K562 (cell line): ENCODE measurements around the gene SNX9. TPM values are rescaled to one million over a fixed set of nuclear protein-coding genes. Genes with fewer than 3 reads are reported as not detected.

Source experiments
- CBX3 ChIP-seq, 2 experiments: IDR thresholded peaks; 1 replicate in 1 of 2; 2 replicates in 1 of 2; pipeline ENCODE4 v1.6.1; 2012; ENCODE audit warnings: inconsistent platforms in 2 of 2, low read length in 2 of 2, borderline replicate concordance in 1 of 2, control low read depth in 1 of 2
- EWSR1 ChIP-seq: fragments of 450-650 bp; IDR thresholded peaks from 2 replicates; pipeline ENCODE4 v1.6.1; 2018; ENCODE audit warnings: borderline replicate concordance, mild to moderate bottlenecking, low read depth, moderate library complexity; ENCODE audit not compliant: partially characterized antibody
- FOXJ2 ChIP-seq: fragments of 200-800 bp; sonication (Bioruptor generic); IDR thresholded peaks from 2 replicates; pipeline ENCODE4 v1.6.1; 2016; ENCODE audit warnings: missing genetic modification characterization, missing compliant biosample characterization
- RHOXF2B ChIP-seq: fragments of 250-450 bp; sonication (Bioruptor Pico); conservative IDR thresholded peaks from 2 replicates; pipeline ENCODE4 v1.5.1; 2021
- polyA plus RNA-seq, 8 experiments: library from polyadenylated mRNA; depleted of rRNA in 4 of 8; stranded (reverse) in 5 of 8; unstranded in 3 of 8; fragments of >200 nt; fragmentation: Nextera tagmentation in 2 of 8; fragmentation: Illumina TruSeq in 1 of 8; extraction: Ambion mirVana in 2 of 8; extraction: Trizol in 1 of 8; gene quantifications; 2 replicates each; pipeline versions ENCODE4 v1.2.1 to v1.2.3, GENCODE V29; 2011 to 2014; ENCODE audit warnings: inconsistent platforms in 1 of 8, missing spikeins in 1 of 8
- total RNA-seq, 7 experiments: library from RNA; depleted of rRNA in 6 of 7; stranded (reverse); fragments of >200 nt in 6 of 7; fragmentation: Illumina TruSeq in 2 of 7; extraction: Trizol in 2 of 7; gene quantifications; 2 replicates each; pipeline versions ENCODE4 v1.2.1 to v1.2.3, GENCODE V29; 2011 to 2021; ENCODE audit warnings: low replicate concordance in 1 of 7
- TF ChIP-seq, protein P1 (sequence below), 2 experiments: fragments of 450-650 bp; formaldehyde crosslinking in 1 of 2; IDR thresholded peaks; 2 replicates each; pipeline versions ENCODE4 v1.4.0 to v1.6.1; 2014 to 2020; ENCODE audit warnings: mild to moderate bottlenecking in 2 of 2, borderline replicate concordance in 1 of 2, low read depth in 1 of 2
- TF ChIP-seq, protein P2 (sequence below): sonication (generic); formaldehyde crosslinking; IDR thresholded peaks from 2 replicates; pipeline ENCODE4 v1.8.0; 2022; ENCODE audit warnings: mild to moderate bottlenecking, missing genetic modification reagents, borderline replicate concordance
- TF ChIP-seq, protein P3 (sequence below), 2 experiments: fragments of 250-450 bp in 1 of 2; fragments of 450-650 bp in 1 of 2; sonication (Bioruptor Pico) in 1 of 2; IDR thresholded peaks; 2 replicates each; pipeline versions ENCODE4 v1.6.1 to v1.8.0; 2016 to 2021; ENCODE audit warnings: mild to moderate bottlenecking in 2 of 2, moderate library complexity in 2 of 2, missing compliant biosample characterization in 1 of 2, missing genetic modification characterization in 1 of 2
- TF ChIP-seq, protein P4 (sequence below), 2 experiments: IDR thresholded peaks in 1 of 2; conservative IDR thresholded peaks in 1 of 2; 2 replicates each; pipeline ENCODE4 v1.6.1; 2016; ENCODE audit warnings: low read depth in 2 of 2, mild to moderate bottlenecking in 1 of 2, missing compliant biosample characterization in 1 of 2, missing genetic modification characterization in 1 of 2, moderate library complexity in 1 of 2

The SNX9 gene
- total and polyA plus RNA-seq, 9 of the 15 experiments (the other 6 are each of a cell fraction or from before 2014, with no cell fraction given) = 6.0 to 81.7 (median 57.1) TPM

DNA sequence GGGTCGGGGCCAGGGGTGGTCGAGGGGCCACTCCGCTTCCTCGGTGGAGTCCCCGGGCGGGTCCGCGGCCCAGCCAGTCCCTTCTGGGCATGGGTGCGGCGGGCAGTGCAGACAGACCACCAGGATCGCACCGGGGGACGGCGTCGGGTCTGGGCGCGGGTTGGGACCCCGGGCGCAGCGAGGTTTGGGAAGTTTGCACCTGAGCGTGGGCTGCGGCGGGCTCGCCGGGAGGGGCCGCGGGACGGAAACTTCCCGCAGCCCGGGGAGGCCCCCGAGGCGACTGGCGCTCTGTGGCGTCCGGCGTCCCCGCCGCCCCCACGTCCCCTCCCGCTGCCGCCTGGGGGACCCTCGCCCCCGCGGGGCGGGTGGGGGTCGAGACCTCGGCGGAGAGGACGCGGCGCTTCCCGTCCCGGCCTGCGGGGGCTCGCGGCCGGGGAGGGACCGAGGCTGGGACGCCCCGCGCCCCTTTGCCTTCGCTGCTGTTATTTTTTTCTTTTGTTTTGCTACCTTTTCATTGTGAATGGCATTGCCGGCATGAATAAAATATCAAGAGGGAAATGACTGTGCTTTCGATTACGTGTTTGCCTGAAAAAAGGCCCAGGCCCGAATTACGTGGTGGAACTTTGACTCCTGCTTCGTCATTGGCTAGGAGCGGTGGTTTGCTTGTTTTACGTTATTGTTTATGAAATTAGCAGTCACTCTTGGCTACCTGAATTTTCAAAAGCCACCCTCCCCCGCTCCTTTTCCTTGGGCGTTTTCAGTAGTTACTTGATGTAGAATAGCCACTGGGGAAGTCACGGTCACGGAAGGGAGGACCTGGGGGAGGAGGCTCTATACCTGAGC is 703 bp downstream of the SNX9 start (continued):
- TF ChIP-seq, protein P1, sequence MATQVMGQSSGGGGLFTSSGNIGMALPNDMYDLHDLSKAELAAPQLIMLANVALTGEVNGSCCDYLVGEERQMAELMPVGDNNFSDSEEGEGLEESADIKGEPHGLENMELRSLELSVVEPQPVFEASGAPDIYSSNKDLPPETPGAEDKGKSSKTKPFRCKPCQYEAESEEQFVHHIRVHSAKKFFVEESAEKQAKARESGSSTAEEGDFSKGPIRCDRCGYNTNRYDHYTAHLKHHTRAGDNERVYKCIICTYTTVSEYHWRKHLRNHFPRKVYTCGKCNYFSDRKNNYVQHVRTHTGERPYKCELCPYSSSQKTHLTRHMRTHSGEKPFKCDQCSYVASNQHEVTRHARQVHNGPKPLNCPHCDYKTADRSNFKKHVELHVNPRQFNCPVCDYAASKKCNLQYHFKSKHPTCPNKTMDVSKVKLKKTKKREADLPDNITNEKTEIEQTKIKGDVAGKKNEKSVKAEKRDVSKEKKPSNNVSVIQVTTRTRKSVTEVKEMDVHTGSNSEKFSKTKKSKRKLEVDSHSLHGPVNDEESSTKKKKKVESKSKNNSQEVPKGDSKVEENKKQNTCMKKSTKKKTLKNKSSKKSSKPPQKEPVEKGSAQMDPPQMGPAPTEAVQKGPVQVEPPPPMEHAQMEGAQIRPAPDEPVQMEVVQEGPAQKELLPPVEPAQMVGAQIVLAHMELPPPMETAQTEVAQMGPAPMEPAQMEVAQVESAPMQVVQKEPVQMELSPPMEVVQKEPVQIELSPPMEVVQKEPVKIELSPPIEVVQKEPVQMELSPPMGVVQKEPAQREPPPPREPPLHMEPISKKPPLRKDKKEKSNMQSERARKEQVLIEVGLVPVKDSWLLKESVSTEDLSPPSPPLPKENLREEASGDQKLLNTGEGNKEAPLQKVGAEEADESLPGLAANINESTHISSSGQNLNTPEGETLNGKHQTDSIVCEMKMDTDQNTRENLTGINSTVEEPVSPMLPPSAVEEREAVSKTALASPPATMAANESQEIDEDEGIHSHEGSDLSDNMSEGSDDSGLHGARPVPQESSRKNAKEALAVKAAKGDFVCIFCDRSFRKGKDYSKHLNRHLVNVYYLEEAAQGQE (IDR thresholded peaks at IDR 0.05; ENCODE audit: borderline replicate concordance) = no peak
- TF ChIP-seq, protein P1 (CRISPR knock-in tag; IDR thresholded peaks at IDR 0.05; ENCODE audit: low read depth) = no peak
- TF ChIP-seq CBX3 (IDR thresholded peaks at IDR 0.05; ENCODE audit: borderline replicate concordance in 1 of 2, low read length in 2 of 2) (peak in 1 of 2 experiments; percentile 20; a peak in 1 of 3 replicates), FOXJ2 (peak; percentile 11; the same call in 1 of the 2 replicates), EWSR1 (no peak), RHOXF2B (no peak)
- TF ChIP-seq, protein P2, sequence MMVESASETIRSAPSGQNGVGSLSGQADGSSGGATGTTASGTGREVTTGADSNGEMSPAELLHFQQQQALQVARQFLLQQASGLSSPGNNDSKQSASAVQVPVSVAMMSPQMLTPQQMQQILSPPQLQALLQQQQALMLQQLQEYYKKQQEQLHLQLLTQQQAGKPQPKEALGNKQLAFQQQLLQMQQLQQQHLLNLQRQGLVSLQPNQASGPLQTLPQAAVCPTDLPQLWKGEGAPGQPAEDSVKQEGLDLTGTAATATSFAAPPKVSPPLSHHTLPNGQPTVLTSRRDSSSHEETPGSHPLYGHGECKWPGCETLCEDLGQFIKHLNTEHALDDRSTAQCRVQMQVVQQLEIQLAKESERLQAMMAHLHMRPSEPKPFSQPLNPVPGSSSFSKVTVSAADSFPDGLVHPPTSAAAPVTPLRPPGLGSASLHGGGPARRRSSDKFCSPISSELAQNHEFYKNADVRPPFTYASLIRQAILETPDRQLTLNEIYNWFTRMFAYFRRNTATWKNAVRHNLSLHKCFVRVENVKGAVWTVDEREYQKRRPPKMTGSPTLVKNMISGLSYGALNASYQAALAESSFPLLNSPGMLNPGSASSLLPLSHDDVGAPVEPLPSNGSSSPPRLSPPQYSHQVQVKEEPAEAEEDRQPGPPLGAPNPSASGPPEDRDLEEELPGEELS (CRISPR knock-in tag) = no peak
- TF ChIP-seq, protein P3, sequence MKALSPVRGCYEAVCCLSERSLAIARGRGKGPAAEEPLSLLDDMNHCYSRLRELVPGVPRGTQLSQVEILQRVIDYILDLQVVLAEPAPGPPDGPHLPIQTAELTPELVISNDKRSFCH (CRISPR knock-in tag; IDR thresholded peaks at IDR 0.05) = no peak
- TF ChIP-seq, protein P3 (tag; IDR thresholded peaks at IDR 0.05) = peak; percentile 71
- TF ChIP-seq, protein P4, sequence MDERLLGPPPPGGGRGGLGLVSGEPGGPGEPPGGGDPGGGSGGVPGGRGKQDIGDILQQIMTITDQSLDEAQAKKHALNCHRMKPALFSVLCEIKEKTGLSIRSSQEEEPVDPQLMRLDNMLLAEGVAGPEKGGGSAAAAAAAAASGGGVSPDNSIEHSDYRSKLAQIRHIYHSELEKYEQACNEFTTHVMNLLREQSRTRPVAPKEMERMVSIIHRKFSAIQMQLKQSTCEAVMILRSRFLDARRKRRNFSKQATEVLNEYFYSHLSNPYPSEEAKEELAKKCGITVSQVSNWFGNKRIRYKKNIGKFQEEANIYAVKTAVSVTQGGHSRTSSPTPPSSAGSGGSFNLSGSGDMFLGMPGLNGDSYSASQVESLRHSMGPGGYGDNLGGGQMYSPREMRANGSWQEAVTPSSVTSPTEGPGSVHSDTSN (CRISPR knock-in tag; IDR thresholded peaks at IDR 0.05; ENCODE audit: low read depth) = no peak
- TF ChIP-seq, protein P4 (tag; conservative IDR thresholded peaks at IDR 0.05; ENCODE audit: low read depth) = no peak
